AG10803 (cell line): Measurements from ENCODE around the gene FNDC3B.

Experiments used
- DNase-seq: peaks from one replicate; pipeline ENCODE4 v3.0.0; 2010; ENCODE audit warnings: low read depth
- H3K4me3 ChIP-seq: 2 replicates; pipeline ENCODE4 v1.5.1; 2011; ENCODE audit warnings: mild to moderate bottlenecking, low read length, control low read depth
- TF ChIP-seq, protein P1 (sequence below): conservative IDR thresholded peaks from 2 replicates; pipeline ENCODE4 v1.5.1; 2011; ENCODE audit warnings: mild to moderate bottlenecking, low read length, control low read depth, inconsistent platforms

The FNDC3B gene

GRCh38 chr3:172074586-172074985 lies 35.2 kb downstream of the FNDC3B start:
- H3K4me3 ChIP-seq, result no peak overlapping the region
- TF ChIP-seq, protein P1, sequence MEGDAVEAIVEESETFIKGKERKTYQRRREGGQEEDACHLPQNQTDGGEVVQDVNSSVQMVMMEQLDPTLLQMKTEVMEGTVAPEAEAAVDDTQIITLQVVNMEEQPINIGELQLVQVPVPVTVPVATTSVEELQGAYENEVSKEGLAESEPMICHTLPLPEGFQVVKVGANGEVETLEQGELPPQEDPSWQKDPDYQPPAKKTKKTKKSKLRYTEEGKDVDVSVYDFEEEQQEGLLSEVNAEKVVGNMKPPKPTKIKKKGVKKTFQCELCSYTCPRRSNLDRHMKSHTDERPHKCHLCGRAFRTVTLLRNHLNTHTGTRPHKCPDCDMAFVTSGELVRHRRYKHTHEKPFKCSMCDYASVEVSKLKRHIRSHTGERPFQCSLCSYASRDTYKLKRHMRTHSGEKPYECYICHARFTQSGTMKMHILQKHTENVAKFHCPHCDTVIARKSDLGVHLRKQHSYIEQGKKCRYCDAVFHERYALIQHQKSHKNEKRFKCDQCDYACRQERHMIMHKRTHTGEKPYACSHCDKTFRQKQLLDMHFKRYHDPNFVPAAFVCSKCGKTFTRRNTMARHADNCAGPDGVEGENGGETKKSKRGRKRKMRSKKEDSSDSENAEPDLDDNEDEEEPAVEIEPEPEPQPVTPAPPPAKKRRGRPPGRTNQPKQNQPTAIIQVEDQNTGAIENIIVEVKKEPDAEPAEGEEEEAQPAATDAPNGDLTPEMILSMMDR, result no peak
- peak; percentile 65 for DNase-seq

- TF ChIP-seq, protein P1, result no peak
- H3K4me3 ChIP-seq, result no peak overlapping the region
- DNase-seq, result no peak
These were observed 36.8 kb downstream of the FNDC3B start for GRCh38 chr3:172076212-172076611.

GRCh38 chr3:172077197-172077757 lies 37.9 kb downstream of the FNDC3B start:
- TF ChIP-seq, protein P1, result no peak
- DNase-seq, result no peak
- H3K4me3 ChIP-seq, result no peak overlapping the region

- H3K4me3 ChIP-seq, result no peak overlapping the region
- TF ChIP-seq, protein P1, result no peak
- DNase-seq, result no peak
These were observed 38.9 kb downstream of the FNDC3B start for GRCh38 chr3:172078244-172078643.

DNA sequence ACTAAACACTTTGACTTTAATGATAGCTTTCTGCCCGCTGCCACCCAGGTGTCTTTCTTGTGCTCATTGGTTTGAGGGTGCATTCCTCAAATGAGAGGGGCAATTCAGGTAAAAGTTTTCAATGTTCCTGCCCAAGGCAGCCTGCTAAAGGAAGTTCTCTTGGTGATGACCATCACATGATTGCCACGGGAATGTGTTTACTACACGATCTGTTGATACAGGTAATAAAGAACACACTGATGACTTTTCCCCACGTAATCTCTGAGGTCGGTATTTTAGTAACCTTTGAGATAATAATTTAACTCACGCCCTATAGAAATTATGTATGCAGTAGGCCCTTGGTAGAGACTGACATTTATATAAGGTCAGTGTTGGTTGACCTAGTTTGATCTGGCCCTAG lies 39.3 kb downstream of the FNDC3B start:
- TF ChIP-seq, protein P1, result no peak
- no peak overlapping the region for H3K4me3 ChIP-seq
- no peak for DNase-seq

- TF ChIP-seq, protein P1, result no peak
- DNase-seq, result no peak
- no peak overlapping the region for H3K4me3 ChIP-seq
These were observed 40.1 kb downstream of the FNDC3B start for GRCh38 chr3:172079326-172079976.

GRCh38 chr3:172080503-172080902 lies 41.1 kb downstream of the FNDC3B start:
- H3K4me3 ChIP-seq, result no peak overlapping the region
- DNase-seq, result no peak
- TF ChIP-seq, protein P1, result no peak
